Chondrocyte (in vitro differentiated cells): ENCODE data around the gene HLA-F. TPM values are rescaled to one million over a fixed set of nuclear protein-coding genes. Genes with fewer than 3 reads are reported as not detected.

ENCODE experiments used
- DNase-seq: peaks from one replicate; pipeline ENCODE4 v3.0.0; 2021; ENCODE audit warnings: mixed read lengths, low spot score
- H3K27ac Mint-ChIP-seq: one replicate; pipeline ENCODE4 v1.8.0; 2021; ENCODE audit warnings: mild to moderate bottlenecking, moderate library complexity, mixed read lengths; ENCODE audit not compliant: unreplicated experiment
- H3K27me3 Mint-ChIP-seq: 2 replicates; pipeline ENCODE4 v1.8.0; 2021; ENCODE audit warnings: low read depth, mixed read lengths
- H3K36me3 Mint-ChIP-seq: 2 replicates; pipeline ENCODE4 v1.8.0; 2021; ENCODE audit warnings: low read depth, mixed read lengths
- H3K4me1 Mint-ChIP-seq: 2 replicates; pipeline ENCODE4 v1.8.0; 2021; ENCODE audit warnings: low read depth, mild to moderate bottlenecking, mixed read lengths
- H3K4me3 Mint-ChIP-seq: one replicate; pipeline ENCODE4 v1.8.0; 2021; ENCODE audit warnings: mild to moderate bottlenecking, moderate library complexity, mixed read lengths; ENCODE audit not compliant: unreplicated experiment
- H3K9me3 Mint-ChIP-seq: 2 replicates; pipeline ENCODE4 v1.8.0; 2021; ENCODE audit warnings: low read depth, mixed read lengths
- total RNA-seq: library from RNA; stranded (reverse); gene quantifications from 3 replicates; pipeline ENCODE4 v1.2.1, GENCODE V29; 2021
- TF ChIP-seq, protein P1 (sequence below): fragments of 200-600 bp; sonication (generic); IDR thresholded peaks from 2 replicates; pipeline ENCODE4 v1.5.0; 2021; ENCODE audit warnings: antibody characterized with exemption, mild to moderate bottlenecking, moderate library complexity

HLA-F gene
- total RNA-seq, 1 donor from 2014 or later = 6.6 TPM

- Mint-ChIP-seq H3K27ac (no peak overlapping the region), H3K9me3 (no peaks in the 10 kb centered on the region), H3K4me1 (peaks cover 3% of the 10 kb centered on the region), H3K4me3 (no peak overlapping the region), H3K36me3 (peaks cover 5% of the 10 kb centered on the region), H3K27me3 (peaks cover 18% of the 10 kb centered on the region)
- DNase-seq = no peak
- TF ChIP-seq, protein P1, sequence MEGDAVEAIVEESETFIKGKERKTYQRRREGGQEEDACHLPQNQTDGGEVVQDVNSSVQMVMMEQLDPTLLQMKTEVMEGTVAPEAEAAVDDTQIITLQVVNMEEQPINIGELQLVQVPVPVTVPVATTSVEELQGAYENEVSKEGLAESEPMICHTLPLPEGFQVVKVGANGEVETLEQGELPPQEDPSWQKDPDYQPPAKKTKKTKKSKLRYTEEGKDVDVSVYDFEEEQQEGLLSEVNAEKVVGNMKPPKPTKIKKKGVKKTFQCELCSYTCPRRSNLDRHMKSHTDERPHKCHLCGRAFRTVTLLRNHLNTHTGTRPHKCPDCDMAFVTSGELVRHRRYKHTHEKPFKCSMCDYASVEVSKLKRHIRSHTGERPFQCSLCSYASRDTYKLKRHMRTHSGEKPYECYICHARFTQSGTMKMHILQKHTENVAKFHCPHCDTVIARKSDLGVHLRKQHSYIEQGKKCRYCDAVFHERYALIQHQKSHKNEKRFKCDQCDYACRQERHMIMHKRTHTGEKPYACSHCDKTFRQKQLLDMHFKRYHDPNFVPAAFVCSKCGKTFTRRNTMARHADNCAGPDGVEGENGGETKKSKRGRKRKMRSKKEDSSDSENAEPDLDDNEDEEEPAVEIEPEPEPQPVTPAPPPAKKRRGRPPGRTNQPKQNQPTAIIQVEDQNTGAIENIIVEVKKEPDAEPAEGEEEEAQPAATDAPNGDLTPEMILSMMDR = no peak
Observed at GRCh38 chr6:29728875-29729270, 5.6 kb downstream of the HLA-F start.

DNA sequence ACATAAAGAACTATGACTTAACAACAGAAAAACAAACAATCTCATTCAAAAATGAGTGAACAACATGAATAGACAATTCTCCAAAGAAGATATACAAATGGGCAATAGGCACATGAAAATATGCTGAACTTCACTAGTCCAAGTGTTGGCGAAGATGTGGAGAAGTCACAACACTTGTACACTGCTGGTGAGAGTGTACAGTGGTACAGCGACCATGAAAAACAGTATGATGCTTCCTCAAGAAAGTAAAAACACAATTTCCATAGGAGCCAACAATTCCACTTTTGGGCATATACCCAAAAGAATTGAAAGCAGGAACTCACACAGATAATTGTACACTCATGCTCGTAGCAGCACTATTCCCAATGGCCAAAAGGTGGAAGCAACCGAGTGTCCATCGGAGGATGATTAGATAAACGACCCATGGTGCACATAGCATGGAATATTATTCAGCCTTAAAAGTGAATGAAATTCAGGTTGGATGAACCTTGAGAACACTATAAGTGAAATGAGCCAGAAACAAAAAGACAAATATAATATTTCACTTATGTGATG, 6.6 kb downstream of the HLA-F start:
- H3K4me1 Mint-ChIP-seq = no peaks in the 10 kb centered on the region
- peaks cover 5% of the 10 kb centered on the region for H3K36me3 Mint-ChIP-seq
- DNase-seq = no peak
- H3K27ac Mint-ChIP-seq = no peak overlapping the region
- H3K27me3 Mint-ChIP-seq = peaks cover 10% of the 10 kb centered on the region
- H3K4me3 Mint-ChIP-seq = no peak overlapping the region
- TF ChIP-seq, protein P1 = no peak
- no peaks in the 10 kb centered on the region for H3K9me3 Mint-ChIP-seq

GRCh38 chr6:29730575-29731126, 7.4 kb downstream of the HLA-F start:
- Mint-ChIP-seq H3K27me3 (peaks cover 7% of the 10 kb centered on the region), H3K4me1 (no peaks in the 10 kb centered on the region), H3K27ac (no peak overlapping the region), H3K9me3 (no peaks in the 10 kb centered on the region), H3K36me3 (peaks cover 2% of the 10 kb centered on the region), H3K4me3 (no peak overlapping the region)
- DNase-seq = no peak
- TF ChIP-seq, protein P1 = no peak

- Mint-ChIP-seq H3K4me1 (no peaks in the 10 kb centered on the region), H3K27me3 (peaks cover 7% of the 10 kb centered on the region), H3K27ac (no peak overlapping the region), H3K36me3 (peaks cover 2% of the 10 kb centered on the region), H3K4me3 (no peak overlapping the region), H3K9me3 (peaks cover 4% of the 10 kb centered on the region)
- DNase-seq = no peak
- TF ChIP-seq, protein P1 = no peak
Observed at GRCh38 chr6:29731281-29731680, 8.0 kb downstream of the HLA-F start.

- peaks cover 7% of the 10 kb centered on the region for H3K27me3 Mint-ChIP-seq
- no peak overlapping the region for H3K4me3 Mint-ChIP-seq
- TF ChIP-seq, protein P1 = no peak
- H3K4me1 Mint-ChIP-seq = no peaks in the 10 kb centered on the region
- peaks cover 3% of the 10 kb centered on the region for H3K36me3 Mint-ChIP-seq
- peaks cover 4% of the 10 kb centered on the region for H3K9me3 Mint-ChIP-seq
- no peak for DNase-seq
- H3K27ac Mint-ChIP-seq = no peak overlapping the region
Observed at GRCh38 chr6:29733057-29733456, 9.8 kb downstream of the HLA-F start.
